Panc1 (cell line): Measurements from ENCODE around the gene PACSIN1.

Experiments
- CTCF ChIP-seq: fragments of 450-650 bp; IDR thresholded peaks from 2 replicates; pipeline ENCODE4 v1.5.1; 2017; ENCODE audit warnings: mild to moderate bottlenecking
- POLR2AphosphoS5 ChIP-seq: IDR thresholded peaks from 2 replicates; pipeline ENCODE4 v1.6.1; 2012; ENCODE audit warnings: mild to moderate bottlenecking, low read depth, low read length, moderate library complexity
- REST ChIP-seq, 2 experiments: IDR thresholded peaks; 2 replicates each; pipeline ENCODE4 v1.6.1; 2011 to 2012; ENCODE audit warnings: low read depth in 2 of 2, control low read depth in 1 of 2, low read length in 1 of 2, mild to moderate bottlenecking in 1 of 2, moderate library complexity in 1 of 2; ENCODE audit not compliant: insufficient read depth in 1 of 2
- TCF7L2 ChIP-seq: IDR thresholded peaks from 2 replicates; pipeline ENCODE4 v1.6.1; 2011; ENCODE audit warnings: mild to moderate bottlenecking, low read depth, low read length, inconsistent platforms

GRCh38 chr6:34416877-34417371, 49.0 kb upstream of the PACSIN1 start:
- TF ChIP-seq CTCF (no peak), POLR2AphosphoS5 (no peak), REST (IDR thresholded peaks at IDR 0.05; ENCODE audit: insufficient read depth in 1 of 2, low read depth in 2 of 2, low read length in 1 of 2) (no peak), TCF7L2 (no peak)
